ENCODE measurements around the gene TTC34. TPM values are rescaled to one million over a fixed set of nuclear protein-coding genes. Genes with fewer than 3 reads are reported as not detected.
"Not testable (repeated sequence)": the region's sequence is repeated elsewhere in the genome, so short reads cannot be mapped to it uniquely, and the experiment has no call there.

Gene TTC34
- total RNA-seq, 1 donor from 2014 or later, result 0.10 TPM

DNA sequence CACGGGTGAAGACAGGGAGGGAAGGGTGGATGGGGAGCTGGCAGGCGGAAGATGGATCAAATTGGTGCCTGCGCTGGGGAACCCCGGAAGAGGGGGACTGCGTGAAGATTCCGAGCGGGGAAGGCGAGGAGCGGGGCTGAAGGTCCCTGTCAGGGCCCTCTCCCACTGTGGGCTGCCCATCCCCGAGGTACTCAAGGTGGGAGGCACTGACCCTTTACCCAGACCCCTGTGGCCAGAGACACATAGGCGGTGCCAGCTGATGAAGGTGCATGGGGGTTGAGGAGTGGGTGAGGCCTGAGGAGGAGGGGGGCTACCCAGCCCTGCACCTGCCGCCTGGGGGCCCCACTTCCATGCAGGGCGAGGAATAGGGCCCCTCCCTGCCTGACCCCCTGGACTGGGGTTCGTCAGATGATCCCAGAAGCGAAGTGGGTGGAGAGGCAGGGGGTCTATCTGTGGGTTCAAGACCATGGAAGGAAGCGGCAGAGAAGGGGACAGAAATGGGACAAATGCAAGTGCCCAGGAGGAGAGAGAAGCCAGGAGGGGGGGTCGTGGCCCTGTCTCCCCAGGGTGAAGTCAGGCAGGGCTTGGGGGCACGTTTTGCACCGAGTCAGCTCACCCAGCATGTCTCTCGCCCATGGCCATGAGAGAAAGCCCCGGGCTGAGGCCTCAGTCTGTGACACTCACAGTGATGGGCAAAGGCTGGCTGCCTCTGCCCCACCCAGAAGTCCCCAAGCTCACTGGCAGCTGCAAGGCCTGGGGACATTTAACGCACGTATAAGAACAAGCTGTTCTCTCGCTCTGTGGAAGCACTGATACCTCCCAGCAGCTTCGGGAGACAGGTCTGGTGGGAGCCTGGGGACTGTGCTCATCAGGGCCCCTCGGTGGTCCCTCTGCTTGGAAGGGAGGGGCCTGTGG lies 161.6 kb downstream of the TTC34 start:
- DNase-seq, result peak; percentile 87

GRCh38 chr1:2639203-2639602 lies 162.3 kb downstream of the TTC34 start:
- no peak for DNase-seq

- DNase-seq, result no peak
Observed at GRCh38 chr1:2638466-2639115, 162.9 kb downstream of the TTC34 start.

DNA sequence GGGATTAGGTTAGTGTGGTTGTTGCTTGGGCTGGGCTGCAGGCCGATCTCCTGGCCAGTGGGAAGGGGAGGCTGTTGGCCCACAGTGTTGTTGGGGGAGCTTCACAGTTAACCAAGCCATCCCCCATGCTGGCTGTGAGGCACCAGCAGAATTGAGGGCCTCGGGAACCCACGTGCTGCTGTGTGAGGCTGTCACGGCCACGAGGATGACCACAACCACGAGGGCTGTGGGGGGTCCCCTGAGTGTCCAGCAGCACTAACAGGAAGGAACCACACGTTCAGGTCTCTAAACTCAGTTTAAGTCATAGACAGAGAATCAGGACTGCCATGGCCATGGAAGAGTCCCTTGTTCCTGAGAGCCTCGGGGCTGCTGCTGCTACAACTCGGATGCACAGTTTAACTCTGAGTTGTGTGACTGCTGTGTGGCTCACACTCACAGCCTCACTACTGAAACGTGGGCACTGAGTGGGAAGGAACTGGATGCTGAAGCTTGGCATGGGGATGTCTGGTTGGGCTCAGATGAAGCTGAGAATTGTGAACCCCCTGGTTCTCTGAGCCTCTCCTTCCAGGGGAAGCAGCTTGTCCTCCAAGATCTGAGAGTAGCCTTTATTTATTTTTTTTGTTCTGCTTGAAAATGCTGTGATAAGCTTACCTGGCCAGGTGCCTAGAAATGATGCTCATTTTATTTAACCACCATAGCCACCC lies 163.9 kb downstream of the TTC34 start:
- no peak for DNase-seq

DNA sequence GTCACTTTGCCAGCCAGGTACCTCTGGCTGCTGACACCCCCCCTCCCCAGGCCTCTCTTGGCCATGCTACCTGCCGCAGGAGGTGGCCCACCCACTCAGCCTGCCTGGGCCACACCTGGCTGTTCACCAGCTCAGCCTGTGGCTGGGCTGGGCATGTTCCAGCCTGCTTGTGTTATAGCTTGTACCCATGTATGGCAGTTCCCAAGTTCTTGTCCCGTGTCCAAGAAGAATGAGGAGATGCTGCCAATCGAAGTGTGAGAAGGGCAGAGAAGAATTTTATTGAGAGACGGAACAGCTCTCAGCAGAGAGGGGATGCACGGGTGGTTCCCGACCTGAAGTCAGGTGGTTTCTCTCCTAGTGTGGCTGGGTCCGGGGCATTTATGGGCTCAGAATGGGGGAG lies 164.8 kb downstream of the TTC34 start:
- no peak for DNase-seq

- no peak for DNase-seq
Observed at GRCh38 chr1:2635361-2636010, 166.0 kb downstream of the TTC34 start.

- no peak for DNase-seq
Observed at GRCh38 chr1:2633936-2634491, 167.5 kb downstream of the TTC34 start.

GRCh38 chr1:2633366-2633935 lies 168.0 kb downstream of the TTC34 start:
- no peak for DNase-seq

GRCh38 chr1:2632561-2633361 lies 168.7 kb downstream of the TTC34 start, which contains the start of gene MMEL1:
TSS of gene MMEL1 (minus strand) at chr1:2633016. CDS start at chr1:2629484, 3,532 bp downstream.
- no peak for DNase-seq

GRCh38 chr1:2632051-2632430 lies 169.5 kb downstream of the TTC34 start:
- DNase-seq, result no peak

DNA sequence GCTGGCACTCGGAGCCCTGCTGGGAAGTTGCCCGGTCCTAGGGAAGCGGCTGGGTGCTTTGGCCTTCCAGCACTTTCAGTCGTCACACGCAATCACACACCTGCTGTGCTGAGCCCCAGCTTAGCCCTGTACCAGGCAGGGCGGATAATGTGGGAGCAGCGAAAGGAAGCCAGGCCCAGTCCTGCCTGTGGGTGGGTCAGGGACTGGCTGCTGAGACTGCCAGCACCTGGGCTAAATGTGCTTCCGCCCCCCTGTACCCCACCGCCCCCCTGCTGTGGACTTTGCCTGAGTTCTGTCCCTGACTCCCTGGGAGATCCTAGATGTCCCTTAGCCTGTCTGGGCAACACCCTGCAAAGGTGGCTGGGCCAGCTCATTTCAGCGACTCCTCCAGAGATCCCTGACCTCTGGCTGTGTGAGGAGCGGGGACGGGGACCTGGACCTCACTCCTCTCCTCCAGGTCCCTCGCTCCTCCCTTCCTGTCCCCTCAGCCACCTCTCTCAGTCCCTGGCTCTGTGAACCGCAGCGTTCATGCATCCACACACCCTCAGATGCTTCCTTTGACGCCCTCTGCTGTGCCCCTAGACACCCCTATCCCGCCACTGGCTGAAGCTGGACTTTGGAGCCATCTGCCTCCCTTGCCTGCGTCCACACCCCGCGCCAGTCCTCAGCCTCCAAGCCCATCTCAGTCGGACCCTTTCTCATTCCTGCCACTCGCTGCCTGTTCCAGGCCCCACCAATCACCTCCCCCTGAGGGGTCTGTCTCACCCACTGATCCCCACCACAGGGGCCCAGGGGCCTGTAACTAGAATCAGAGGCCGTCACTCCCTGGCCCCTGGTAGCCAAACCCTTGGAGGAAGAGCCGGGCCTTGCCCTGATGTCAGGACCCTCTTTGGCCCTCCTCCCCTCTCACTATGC lies 170.1 kb downstream of the TTC34 start:
- DNase-seq, result no peak

DNA sequence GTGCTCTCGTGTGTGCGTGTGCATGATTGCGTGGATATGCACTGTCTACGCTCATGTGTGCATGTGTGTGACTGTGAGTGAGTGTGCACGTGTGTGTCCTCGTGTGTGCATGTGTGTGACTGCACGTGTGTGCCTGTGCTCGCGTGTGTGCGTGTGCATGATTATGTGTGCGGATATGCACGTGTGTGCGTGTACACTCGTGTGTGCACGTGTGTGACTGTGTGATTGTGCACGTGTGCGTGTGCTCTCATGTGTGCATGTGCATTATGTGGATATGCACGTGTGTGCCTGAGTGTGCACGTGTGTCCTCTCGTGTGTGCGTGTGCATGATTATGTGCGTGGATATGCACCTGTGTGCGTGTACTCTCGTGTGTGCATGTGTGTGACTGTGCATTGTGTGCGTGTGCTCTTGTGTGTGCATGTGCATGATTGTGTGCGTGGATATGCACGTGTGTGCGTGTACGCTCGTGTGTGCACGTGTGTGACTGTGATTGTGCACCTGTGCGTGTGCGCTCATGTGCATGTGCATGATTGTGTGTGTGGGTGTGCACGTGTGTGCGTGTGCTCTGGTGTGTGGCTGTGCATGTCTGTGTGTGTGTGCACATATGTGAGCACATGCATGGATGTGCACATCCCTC lies 170.9 kb downstream of the TTC34 start:
- DNase-seq, result no peak

- DNase-seq, result no peak
Observed at GRCh38 chr1:2629627-2630497, 171.6 kb downstream of the TTC34 start.

GRCh38 chr1:2628933-2629626 lies 172.4 kb downstream of the TTC34 start:
- DNase-seq, result no peak

GRCh38 chr1:2628191-2628932 lies 173.1 kb downstream of the TTC34 start:
- DNase-seq, result no peak

GRCh38 chr1:2627746-2628145 lies 173.7 kb downstream of the TTC34 start:
- DNase-seq, result no peak

GRCh38 chr1:2625748-2626147 lies 175.7 kb downstream of the TTC34 start:
- DNase-seq, result not testable (repeated sequence)

Measured in tongue (tissue), 2 donors.